GM19438 (cell line): ENCODE data around the gene SWT1.

Source experiments
- ATAC-seq: cut with Tn5 transposase; IDR thresholded peaks from one replicate; pipeline ENCODE4 v1.9.1; 2021; ENCODE audit warnings: low read depth; ENCODE audit not compliant: unreplicated experiment

Gene SWT1

GRCh38 chr1:185284116-185284515, 127.1 kb downstream of the SWT1 start:
- ATAC-seq, result no peak

- no peak for ATAC-seq
These were observed 127.7 kb downstream of the SWT1 start for GRCh38 chr1:185284533-185285276.

GRCh38 chr1:185287451-185287850, 130.5 kb downstream of the SWT1 start:
- ATAC-seq, result no peak

- ATAC-seq, result no peak
These were observed 131.5 kb downstream of the SWT1 start for GRCh38 chr1:185288435-185288834.

DNA sequence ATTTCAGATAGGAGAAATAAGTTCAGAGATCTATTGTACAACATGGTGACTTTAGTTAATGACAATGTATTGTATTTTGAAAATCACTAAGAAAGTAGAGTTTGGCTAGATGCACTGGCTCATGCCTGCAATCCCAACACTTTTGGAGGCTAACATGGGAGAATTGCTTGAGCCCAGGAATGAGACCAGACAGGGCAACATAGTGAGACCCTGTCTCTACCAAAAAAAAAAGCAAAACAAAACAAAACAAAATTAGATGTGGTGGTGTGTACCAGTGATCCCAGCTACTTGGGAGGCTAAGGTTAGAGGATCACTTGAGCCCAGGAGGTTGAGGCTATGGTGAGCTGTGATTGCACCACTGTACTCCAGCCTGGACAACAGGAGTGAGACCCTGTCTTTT, 132.9 kb downstream of the SWT1 start:
- ATAC-seq, result no peak

- ATAC-seq, result no peak
These were observed 134.2 kb downstream of the SWT1 start for GRCh38 chr1:185291159-185291558.

DNA sequence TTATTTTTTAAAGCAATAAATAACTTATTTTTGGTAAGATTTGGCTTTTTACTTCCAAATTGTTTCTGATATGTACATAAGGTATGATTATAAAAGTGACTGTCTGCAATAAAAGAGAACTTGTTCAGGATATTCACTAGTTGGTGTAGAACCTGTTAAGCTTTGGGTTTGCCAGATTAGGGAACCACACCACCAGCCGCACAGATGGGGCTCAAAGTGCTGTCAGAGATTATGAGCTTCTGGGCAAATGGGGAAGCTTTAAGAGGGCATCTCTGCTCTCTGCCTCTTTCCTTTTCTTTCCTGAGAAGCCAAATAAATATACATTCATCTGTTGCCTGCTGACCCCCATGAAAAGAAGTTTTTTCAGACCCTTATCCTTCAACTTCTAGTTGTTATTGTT, 134.7 kb downstream of the SWT1 start:
- no peak for ATAC-seq

DNA sequence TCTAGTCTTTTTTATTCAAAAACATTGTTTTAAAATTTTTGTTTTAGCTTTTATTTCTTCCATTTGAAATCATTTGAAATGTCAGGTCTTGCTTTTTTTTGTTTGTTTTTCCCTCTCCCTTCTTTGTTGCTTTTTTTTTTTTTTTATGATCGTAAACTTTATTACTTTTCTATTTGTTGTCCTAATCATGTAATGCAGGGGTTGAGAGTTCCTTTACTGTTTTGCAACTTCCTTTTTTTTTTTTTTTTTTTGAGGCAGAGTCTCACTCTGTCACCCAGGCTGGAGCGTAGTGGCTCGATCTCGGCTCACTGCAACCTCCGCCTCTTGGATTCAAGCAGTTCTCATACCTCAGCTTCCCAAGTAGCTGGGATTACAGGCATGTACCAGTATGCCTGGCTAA, 135.3 kb downstream of the SWT1 start:
- no peak for ATAC-seq

DNA sequence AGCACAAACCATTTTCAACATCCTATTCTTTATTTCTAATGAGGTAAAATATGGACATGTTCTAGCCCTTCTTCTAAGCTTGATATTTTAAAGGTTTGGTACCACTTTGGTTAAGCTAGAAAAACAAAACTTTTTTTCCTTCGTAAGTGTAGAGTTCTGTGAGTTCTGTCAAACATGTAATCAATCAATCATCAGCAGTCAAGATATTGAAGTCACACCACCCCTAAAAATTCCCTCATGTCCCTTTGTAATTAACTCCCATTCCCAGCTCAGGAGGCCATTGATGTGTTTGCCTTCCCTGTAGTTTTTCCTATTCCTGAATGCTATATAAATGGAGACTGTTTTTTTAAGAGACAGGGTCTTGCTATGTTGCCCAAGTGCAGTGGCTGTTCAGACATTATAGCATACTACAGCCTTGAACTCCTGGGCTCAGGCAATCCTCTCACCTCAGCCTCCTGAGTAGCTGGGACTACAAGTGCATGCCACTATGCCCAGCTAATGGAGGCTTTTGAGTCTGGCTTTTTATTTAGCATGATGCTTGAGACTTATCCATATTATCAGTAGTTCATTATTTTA, 137.1 kb downstream of the SWT1 start:
- no peak for ATAC-seq

- ATAC-seq, result no peak
These were observed 138.1 kb downstream of the SWT1 start for GRCh38 chr1:185295091-185295490.

DNA sequence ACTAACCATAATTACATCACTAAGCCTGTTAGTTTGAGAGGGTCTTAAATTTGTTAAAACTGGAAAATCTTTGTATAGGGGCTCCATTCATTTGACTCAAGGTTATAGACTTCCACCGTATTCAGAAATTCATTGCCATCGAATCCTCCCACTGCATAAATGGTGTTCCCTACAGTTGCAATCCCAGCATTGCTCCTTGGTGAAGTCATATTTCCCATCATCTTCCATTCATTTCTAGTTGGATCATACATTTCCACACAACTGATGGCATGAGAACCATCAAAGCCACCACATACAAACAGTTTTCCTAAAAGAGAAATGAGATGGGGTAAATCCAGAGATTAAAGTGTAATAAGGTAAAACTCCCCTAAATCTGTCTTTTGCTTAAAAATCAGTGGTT, 141.0 kb downstream of the SWT1 start:
- no peak for ATAC-seq

- no peak for ATAC-seq
These were observed 143.2 kb downstream of the SWT1 start for GRCh38 chr1:185300152-185300551.

- ATAC-seq, result no peak
These were observed 148.5 kb downstream of the SWT1 start for GRCh38 chr1:185305419-185305818.

GRCh38 chr1:185308126-185308525, 151.2 kb downstream of the SWT1 start:
- no peak for ATAC-seq

DNA sequence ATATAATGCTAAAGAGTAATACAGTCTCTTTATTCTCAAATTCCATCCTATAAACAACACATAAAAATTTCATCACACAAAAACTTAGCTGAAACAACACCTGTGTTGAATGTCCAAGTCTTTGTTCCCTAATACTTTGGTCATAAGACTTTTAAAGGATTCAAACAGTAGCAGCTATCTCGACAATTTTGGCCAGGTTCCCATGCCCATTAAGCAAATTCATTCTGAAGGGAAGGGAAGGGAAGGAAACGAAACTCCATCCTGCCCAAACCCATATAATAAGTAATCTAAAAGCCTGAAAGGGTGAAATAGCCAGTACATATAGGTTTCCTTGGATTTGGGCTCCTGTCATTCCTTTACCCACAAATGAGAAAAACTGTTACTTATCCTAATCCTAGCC, 152.6 kb downstream of the SWT1 start:
- no peak for ATAC-seq

DNA sequence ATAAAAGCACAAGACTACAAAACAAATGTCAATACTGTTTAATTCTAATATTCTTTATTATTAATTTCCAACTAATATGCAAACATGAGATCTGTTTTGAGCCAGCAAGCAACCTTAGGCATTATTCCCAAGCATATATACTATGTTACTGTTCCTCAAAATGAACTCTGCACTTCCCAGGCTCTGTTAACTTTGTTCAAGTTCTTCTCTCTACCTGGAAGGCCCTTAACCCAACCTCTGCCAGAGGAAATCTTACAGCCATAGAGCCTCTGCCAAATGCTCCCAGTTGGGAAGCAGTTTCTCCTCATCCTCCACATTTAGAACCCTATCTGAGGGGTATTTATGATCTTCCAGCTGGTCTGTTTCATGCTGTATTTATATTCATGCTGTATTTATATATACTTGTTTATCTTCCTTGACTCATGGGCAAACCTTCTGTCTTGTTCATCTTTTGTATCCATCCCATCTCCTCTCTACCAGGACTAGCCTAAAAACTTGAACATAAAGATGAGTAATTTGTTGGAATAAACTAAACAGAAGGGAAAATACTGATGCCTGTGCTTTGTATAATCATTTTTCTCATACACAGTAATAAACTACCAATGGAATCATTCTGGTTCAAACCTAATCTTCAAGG, 154.7 kb downstream of the SWT1 start:
- no peak for ATAC-seq

DNA sequence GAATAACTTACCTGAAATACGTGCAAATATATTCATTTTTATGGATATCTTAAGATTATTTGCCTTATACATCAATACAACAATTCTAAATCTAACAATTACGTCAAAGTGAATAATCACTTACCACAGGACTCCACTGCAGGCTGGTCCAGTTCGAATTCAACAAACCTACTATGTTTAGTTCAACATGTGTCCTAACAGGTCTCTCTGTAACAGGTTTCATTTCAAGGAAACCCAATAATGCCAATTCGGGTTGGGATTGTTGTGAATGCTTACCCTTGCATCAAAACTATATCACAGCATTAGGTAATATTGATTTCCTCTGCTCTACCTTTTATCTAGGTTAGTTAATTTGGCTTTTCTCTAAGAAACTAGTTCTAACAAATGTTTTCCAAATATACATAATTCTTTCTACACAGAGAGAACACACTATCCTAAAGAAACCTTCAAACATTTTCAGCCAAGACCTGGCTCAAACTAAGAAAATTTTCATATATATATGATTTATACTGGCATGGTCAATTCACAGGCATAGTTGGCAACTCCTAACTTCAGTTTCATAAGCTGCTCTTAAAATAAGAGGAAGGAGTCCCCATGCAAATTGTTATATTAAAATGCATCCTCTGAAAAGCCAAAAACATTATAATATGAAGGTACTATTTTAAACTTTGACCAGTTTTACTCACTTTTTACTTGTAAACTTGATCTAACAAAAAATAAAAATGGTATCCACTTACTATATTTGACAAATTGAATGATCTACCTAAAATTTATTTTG, 155.6 kb downstream of the SWT1 start:
- ATAC-seq, result no peak

GRCh38 chr1:185314411-185314810, 157.4 kb downstream of the SWT1 start:
- no peak for ATAC-seq

- ATAC-seq, result peak; percentile 1
These were observed 158.6 kb downstream of the SWT1 start for GRCh38 chr1:185315445-185316071.

DNA sequence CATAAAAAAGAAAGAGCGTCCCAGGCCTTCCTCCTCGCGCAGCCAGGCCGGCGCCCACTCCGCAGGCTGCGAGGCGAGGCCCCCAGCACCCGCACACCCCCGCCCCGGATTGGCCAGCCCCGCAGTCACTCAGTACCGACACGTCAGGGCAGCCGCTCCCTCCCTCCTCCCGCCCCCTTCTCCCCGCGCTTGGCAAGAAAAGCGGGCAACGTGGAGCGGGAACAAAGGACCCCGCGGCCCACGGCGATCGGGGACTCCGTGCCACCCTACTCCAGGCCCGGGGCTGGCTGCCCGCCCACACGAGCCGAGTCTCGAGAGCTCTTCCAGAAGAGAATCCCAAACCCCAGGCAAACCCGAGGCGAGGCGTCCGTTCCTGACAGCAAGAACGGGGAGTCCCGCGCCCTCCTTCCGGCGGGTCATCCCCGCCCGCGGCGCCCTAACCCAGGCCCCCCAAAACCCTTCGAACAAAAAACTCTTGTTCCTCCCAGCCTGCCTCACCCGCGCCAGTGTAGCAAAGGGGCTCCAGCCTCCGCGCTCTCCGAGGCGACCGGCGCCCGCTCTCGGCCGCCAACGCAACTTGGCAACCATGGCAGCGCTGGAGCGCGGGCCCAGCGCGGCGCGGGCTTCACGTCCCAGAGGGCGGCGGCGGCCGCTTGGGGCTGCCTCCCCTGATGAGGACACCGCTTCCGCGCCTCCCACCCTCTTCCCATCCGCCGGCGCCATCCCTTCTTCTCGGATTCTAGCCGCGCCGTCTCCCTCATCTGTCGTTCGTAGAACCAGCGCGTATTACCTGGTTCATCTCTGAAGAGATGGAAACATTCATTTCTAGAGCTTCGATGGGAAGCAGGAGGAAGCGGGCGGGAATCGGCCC, 159.4 kb downstream of the SWT1 start:
- peak; percentile 50 for ATAC-seq
